ENCODE measurements around the gene ADGRA1. TPM values are rescaled to one million over a fixed set of nuclear protein-coding genes. Genes with fewer than 3 reads are reported as not detected.

Gene ADGRA1
- polyA plus RNA-seq, 3 donors, result 0.07 to 0.17 TPM; not detected in 1

- H3K27ac ChIP-seq (ENCODE audit: low read depth, low read length), result no peak overlapping the region
- 67 to 76% (median 68%) methylated on average over 19 to 21 of the region's 21 CpGs for WGBS, 3 donors
Measured at GRCh38 chr10:133070810-133071209, 16.9 kb upstream of the ADGRA1 start.

- 58 to 74% (median 73%) methylated on average over 10 to 11 of the region's 11 CpGs for WGBS, 3 donors
Measured at GRCh38 chr10:133071733-133072132, 16.0 kb upstream of the ADGRA1 start.

GRCh38 chr10:133072196-133072595, 15.5 kb upstream of the ADGRA1 start:
- WGBS, 3 donors, result 45 to 72% (median 65%) methylated on average over 19 of the region's 19 CpGs
- no peak overlapping the region for H3K27ac ChIP-seq (ENCODE audit: low read depth, low read length)

More at GRCh38 chr10:133071733-133072132, 16.0 kb upstream of the ADGRA1 start:
- no peak overlapping the region for H3K27ac ChIP-seq (ENCODE audit: low read depth, low read length)

- no peak overlapping the region for H3K27ac ChIP-seq (ENCODE audit: low read depth, low read length)
- WGBS, 3 donors, result 70 to 89% (median 88%) methylated on average over 34 of the region's 34 CpGs
Measured at GRCh38 chr10:133072720-133073390, 14.9 kb upstream of the ADGRA1 start.

- WGBS, 3 donors, result 76 to 81% (median 76%) methylated on average over 25 of the region's 25 CpGs
- H3K27ac ChIP-seq (ENCODE audit: low read depth, low read length), result no peak overlapping the region
Measured at GRCh38 chr10:133075346-133076137, 12.2 kb upstream of the ADGRA1 start.

- 87 to 91% (median 87%) methylated on average over 30 of the region's 30 CpGs for WGBS, 3 donors
Measured at GRCh38 chr10:133076274-133077038, 11.3 kb upstream of the ADGRA1 start.

GRCh38 chr10:133079836-133080682, 7.7 kb upstream of the ADGRA1 start:
- H3K27ac ChIP-seq (ENCODE audit: low read depth, low read length), result no peak overlapping the region
- WGBS, 3 donors, result 53 to 68% (median 65%) methylated on average over 38 to 39 of the region's 39 CpGs

More at GRCh38 chr10:133076274-133077038, 11.3 kb upstream of the ADGRA1 start:
- H3K27ac ChIP-seq (ENCODE audit: low read depth, low read length), result no peak overlapping the region

GRCh38 chr10:133080683-133081040, 7.1 kb upstream of the ADGRA1 start:
- WGBS, 3 donors, result 77 to 84% (median 77%) methylated on average over 7 of the region's 7 CpGs
- H3K27ac ChIP-seq (ENCODE audit: low read depth, low read length), result no peak overlapping the region

- H3K27ac ChIP-seq (ENCODE audit: low read depth, low read length), result no peak overlapping the region
- 80 to 92% (median 87%) methylated on average over 16 of the region's 16 CpGs for WGBS, 3 donors
Measured at GRCh38 chr10:133081636-133082035, 6.1 kb upstream of the ADGRA1 start.

GRCh38 chr10:133082685-133083421, 4.9 kb upstream of the ADGRA1 start:
- WGBS, 3 donors, result 55 to 66% (median 64%) methylated on average over 42 to 43 of the region's 43 CpGs
- H3K27ac ChIP-seq (ENCODE audit: low read depth, low read length), result no peak overlapping the region

GRCh38 chr10:133083422-133084100, 4.2 kb upstream of the ADGRA1 start:
- H3K27ac ChIP-seq (ENCODE audit: low read depth, low read length), result no peak overlapping the region
- whole genome bisulfite sequencing, 3 donors, result 58 to 74% (median 69%) methylated on average over 30 of the region's 30 CpGs

- 76 to 89% (median 88%) methylated on average over 17 of the region's 17 CpGs for WGBS, 3 donors
- H3K27ac ChIP-seq (ENCODE audit: low read depth, low read length), result no peak overlapping the region
Measured at GRCh38 chr10:133084491-133084890, 3.2 kb upstream of the ADGRA1 start.

- WGBS, 3 donors, result 64 to 78% (median 70%) methylated on average over 30 to 32 of the region's 32 CpGs
- no peak overlapping the region for H3K27ac ChIP-seq (ENCODE audit: low read depth, low read length)
Measured at GRCh38 chr10:133085251-133086125, 2.2 kb upstream of the ADGRA1 start.

- WGBS, 3 donors, result 32 to 51% (median 42%) methylated on average over 12 of the region's 12 CpGs
- H3K27ac ChIP-seq (ENCODE audit: low read depth, low read length), result no peak overlapping the region
Measured at GRCh38 chr10:133086247-133086646, 1.5 kb upstream of the ADGRA1 start.

GRCh38 chr10:133087045-133087678, 562 bp upstream of the ADGRA1 start:
- 36 to 45% (median 39%) methylated on average over 16 of the region's 16 CpGs for WGBS, 3 donors
- no peak overlapping the region for H3K27ac ChIP-seq (ENCODE audit: low read depth, low read length)
